Type B pancreatic cell (in vitro differentiated cells): ENCODE data around the gene PFDN5. TPM values are rescaled to one million over a fixed set of nuclear protein-coding genes. Genes with fewer than 3 reads are reported as not detected.
A peak's percentile ranks its signal among the peaks of the same experiment; 100 is the strongest.

Experiments used
- DNase-seq: peaks from one replicate; pipeline ENCODE4 v3.0.0; 2021; ENCODE audit warnings: mixed read lengths; ENCODE audit not compliant: unreplicated experiment; ENCODE audit errors: extremely low spot score
- H3K27ac Mint-ChIP-seq: 2 replicates; pipeline ENCODE4 v1.8.0; 2021; ENCODE audit warnings: mild to moderate bottlenecking, mixed read lengths
- H3K27me3 Mint-ChIP-seq: 2 replicates; pipeline ENCODE4 v1.8.0; 2021; ENCODE audit warnings: mixed read lengths
- H3K36me3 Mint-ChIP-seq: 2 replicates; pipeline ENCODE4 v1.8.0; 2021; ENCODE audit warnings: mixed read lengths
- H3K4me1 Mint-ChIP-seq: one replicate; pipeline ENCODE4 v1.8.0; 2021; ENCODE audit warnings: mixed read lengths; ENCODE audit not compliant: unreplicated experiment
- H3K4me3 Mint-ChIP-seq: 2 replicates; pipeline ENCODE4 v1.8.0; 2021; ENCODE audit warnings: mild to moderate bottlenecking, mixed read lengths
- H3K9me3 Mint-ChIP-seq: 2 replicates; pipeline ENCODE4 v1.8.0; 2021; ENCODE audit warnings: mixed read lengths
- CTCF ChIP-seq: fragments of 200-600 bp; sonication (generic); conservative IDR thresholded peaks from 2 replicates; pipeline ENCODE4 v1.5.0; 2021; ENCODE audit warnings: antibody characterized with exemption, mild to moderate bottlenecking
- total RNA-seq: library from RNA; stranded (reverse); gene quantifications from 2 replicates; pipeline ENCODE4 v1.2.1, GENCODE V29; 2021; ENCODE audit warnings: low replicate concordance

PFDN5 gene
- total RNA-seq, 1 donor from 2014 or later: 336 TPM

- Mint-ChIP-seq H3K4me1 (peaks cover 13% of the 10 kb centered on the region), H3K9me3 (no peaks in the 10 kb centered on the region), H3K27ac (no peak overlapping the region), H3K4me3 (no peak overlapping the region), H3K36me3 (no peaks in the 10 kb centered on the region), H3K27me3 (no peaks in the 10 kb centered on the region)
- no peak for TF ChIP-seq CTCF
- DNase-seq: no peak
These were observed 39.3 kb upstream of the PFDN5 start for GRCh38 chr12:53255996-53256395.

GRCh38 chr12:53258541-53259539, 36.5 kb upstream of the PFDN5 start:
- H3K9me3 Mint-ChIP-seq: no peaks in the 10 kb centered on the region
- H3K36me3 Mint-ChIP-seq: no peaks in the 10 kb centered on the region
- H3K27me3 Mint-ChIP-seq: no peaks in the 10 kb centered on the region
- no peak for TF ChIP-seq CTCF
- H3K27ac Mint-ChIP-seq: no peak overlapping the region
- no peak overlapping the region for H3K4me3 Mint-ChIP-seq
- peaks cover under 1% of the 10 kb centered on the region for H3K4me1 Mint-ChIP-seq
- no peak for DNase-seq

GRCh38 chr12:53259891-53260290, 35.5 kb upstream of the PFDN5 start:
- H3K27me3 Mint-ChIP-seq: no peaks in the 10 kb centered on the region
- H3K4me1 Mint-ChIP-seq: no peaks in the 10 kb centered on the region
- DNase-seq: no peak
- H3K27ac Mint-ChIP-seq: no peak overlapping the region
- no peak overlapping the region for H3K4me3 Mint-ChIP-seq
- no peak for TF ChIP-seq CTCF
- no peaks in the 10 kb centered on the region for H3K9me3 Mint-ChIP-seq
- H3K36me3 Mint-ChIP-seq: no peaks in the 10 kb centered on the region

- Mint-ChIP-seq H3K9me3 (no peaks in the 10 kb centered on the region), H3K36me3 (peaks cover 9% of the 10 kb centered on the region), H3K4me1 (peaks cover 30% of the 10 kb centered on the region), H3K27ac (no peak overlapping the region), H3K4me3 (no peak overlapping the region), H3K27me3 (no peaks in the 10 kb centered on the region)
- no peak for TF ChIP-seq CTCF
- DNase-seq: no peak
These were observed 29.6 kb upstream of the PFDN5 start for GRCh38 chr12:53265783-53266182.

GRCh38 chr12:53267306-53267998, 27.9 kb upstream of the PFDN5 start:
- Mint-ChIP-seq H3K27ac (peak overlapping the region; percentile 95), H3K36me3 (peaks cover 9% of the 10 kb centered on the region), H3K27me3 (no peaks in the 10 kb centered on the region), H3K4me3 (peak overlapping the region; percentile 100), H3K9me3 (no peaks in the 10 kb centered on the region), H3K4me1 (peaks cover 35% of the 10 kb centered on the region)
- no peak for DNase-seq
- no peak for TF ChIP-seq CTCF
